ENCODE results near the gene GPC1.

DNA sequence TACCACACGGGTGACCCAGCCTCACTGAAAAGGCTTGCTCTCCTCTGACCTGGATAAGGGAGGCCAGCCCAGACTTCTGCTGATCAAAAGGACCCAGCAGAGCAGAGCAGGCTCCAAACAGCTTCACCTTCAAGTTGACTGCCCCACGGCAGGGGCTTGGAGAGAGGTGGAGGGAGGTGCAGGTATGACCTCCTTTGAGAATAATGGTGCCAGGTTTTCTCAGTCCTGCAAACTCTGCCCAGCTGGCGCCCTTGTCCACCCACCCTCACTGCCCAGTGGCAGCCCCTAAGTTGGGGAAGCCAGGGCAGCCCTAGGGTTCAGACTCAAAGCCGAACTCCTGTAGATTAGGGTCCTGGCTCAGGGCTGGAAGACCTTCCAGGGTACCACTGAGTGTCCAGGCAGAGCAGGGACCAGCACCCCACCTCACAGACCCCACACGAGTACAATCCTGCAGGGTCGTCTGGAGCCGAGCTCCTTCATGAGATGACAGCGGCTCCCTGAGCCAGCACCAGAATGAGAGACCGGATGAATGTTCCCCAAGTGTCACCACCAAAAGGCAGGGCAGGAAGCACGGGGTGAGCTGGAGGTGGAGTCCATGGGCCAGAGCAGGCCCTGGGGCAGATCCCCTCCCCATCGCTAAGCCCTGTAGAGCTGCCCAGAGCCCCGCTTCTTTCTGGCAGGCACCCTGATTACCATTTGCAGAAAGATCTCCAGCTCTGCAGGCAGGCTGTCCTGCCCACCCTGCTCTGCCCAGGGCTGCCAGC lies 3.6 kb upstream of the GPC1 start:
- TF ChIP-seq POLR2A (IDR thresholded peaks at IDR 0.05; ENCODE audit: low read length) = no peak
- no peak for TF ChIP-seq GATA1 (IDR thresholded peaks at IDR 0.05; ENCODE audit: low read depth, low read length)

Measured in erythroblast (primary cell).